ENCODE data around the gene RPL11. TPM values are rescaled to one million over a fixed set of nuclear protein-coding genes. Genes with fewer than 3 reads are reported as not detected.

Gene RPL11
- total RNA-seq, 1 experiment from 2014 or later: 1,205 TPM

DNA sequence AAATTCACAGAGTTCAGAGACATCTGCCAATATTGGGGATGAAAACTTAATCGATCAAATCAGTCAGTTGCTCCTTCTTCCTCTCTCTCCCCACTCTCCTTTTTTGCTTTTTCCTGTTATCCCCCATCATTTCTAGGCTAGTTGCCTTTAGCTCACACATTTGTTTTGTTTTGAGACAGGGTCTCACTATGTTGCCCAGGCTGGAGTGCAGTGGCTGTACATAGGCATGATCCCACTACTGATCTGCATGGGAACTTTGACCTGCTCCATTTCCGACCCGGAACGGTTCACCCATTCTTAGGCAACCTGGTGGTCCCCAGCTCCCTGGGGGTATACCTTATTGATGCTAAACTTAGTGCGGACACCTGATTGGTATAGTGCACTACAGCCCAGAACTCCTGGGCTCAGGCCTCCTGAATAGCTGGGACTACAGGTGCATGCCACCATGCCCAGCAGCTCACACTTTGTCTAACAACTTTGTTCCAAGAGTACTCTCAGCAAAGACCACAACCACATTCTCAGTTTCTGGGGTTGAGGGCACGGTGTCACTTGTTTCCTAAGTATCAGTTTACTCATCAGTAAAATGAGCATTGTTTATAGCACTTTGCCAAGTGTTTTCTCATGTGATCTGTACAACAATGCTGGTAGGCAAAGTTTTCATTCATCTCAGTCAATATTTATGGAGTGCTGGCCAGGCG, 45.0 kb downstream of the RPL11 start:
- no peaks in the 10 kb centered on the region for H4K20me1 ChIP-seq (ENCODE audit: insufficient read depth)
- no peaks in the 10 kb centered on the region for H3K27me3 ChIP-seq (ENCODE audit: insufficient read depth, low read depth)
- H3K9me3 ChIP-seq (ENCODE audit: insufficient read depth, low read depth): no peaks in the 10 kb centered on the region
- no peak overlapping the region for H3K4me3 ChIP-seq
- H3F3A ChIP-seq (ENCODE audit: insufficient read depth, low read depth): peaks cover 1% of the 10 kb centered on the region; the same call in 1 of the 2 replicates
- no peak for DNase-seq
- intact Hi-C loops (cut with micrococcal nuclease; ENCODE audit: unreplicated experiment): no loop called here
- ChIA-PET POLR2A (ENCODE audit: unreplicated experiment) (interaction anchor here (0.6 to 0.7 kb wide), 2 partner anchors 151 to 195 kb away, joined by 4 to 21 read pairs; no protein-coding TSS in a partner anchor), CTCF (no interaction called here)
- no peaks in the 10 kb centered on the region for H3K36me3 ChIP-seq (ENCODE audit: low read depth)
- H2AFZ ChIP-seq: no peak overlapping the region
- no TSS peak for BruUV-seq (replicated peaks)
- no peak overlapping the region for H3K4me2 ChIP-seq
- no peaks in the 10 kb centered on the region for H3K79me2 ChIP-seq (ENCODE audit: low read depth)
- no peak for TF ChIP-seq EZH2 (IDR thresholded peaks at IDR 0.05; ENCODE audit: low read depth)
- TF ChIP-seq, protein P1, sequence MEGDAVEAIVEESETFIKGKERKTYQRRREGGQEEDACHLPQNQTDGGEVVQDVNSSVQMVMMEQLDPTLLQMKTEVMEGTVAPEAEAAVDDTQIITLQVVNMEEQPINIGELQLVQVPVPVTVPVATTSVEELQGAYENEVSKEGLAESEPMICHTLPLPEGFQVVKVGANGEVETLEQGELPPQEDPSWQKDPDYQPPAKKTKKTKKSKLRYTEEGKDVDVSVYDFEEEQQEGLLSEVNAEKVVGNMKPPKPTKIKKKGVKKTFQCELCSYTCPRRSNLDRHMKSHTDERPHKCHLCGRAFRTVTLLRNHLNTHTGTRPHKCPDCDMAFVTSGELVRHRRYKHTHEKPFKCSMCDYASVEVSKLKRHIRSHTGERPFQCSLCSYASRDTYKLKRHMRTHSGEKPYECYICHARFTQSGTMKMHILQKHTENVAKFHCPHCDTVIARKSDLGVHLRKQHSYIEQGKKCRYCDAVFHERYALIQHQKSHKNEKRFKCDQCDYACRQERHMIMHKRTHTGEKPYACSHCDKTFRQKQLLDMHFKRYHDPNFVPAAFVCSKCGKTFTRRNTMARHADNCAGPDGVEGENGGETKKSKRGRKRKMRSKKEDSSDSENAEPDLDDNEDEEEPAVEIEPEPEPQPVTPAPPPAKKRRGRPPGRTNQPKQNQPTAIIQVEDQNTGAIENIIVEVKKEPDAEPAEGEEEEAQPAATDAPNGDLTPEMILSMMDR (conservative IDR thresholded peaks at IDR 0.05): no peak
- no peaks in the 10 kb centered on the region for H3K4me1 ChIP-seq (replicated peaks; ENCODE audit: insufficient read depth)
- H3K9me2 ChIP-seq (ENCODE audit: insufficient read depth): no peaks in the 10 kb centered on the region
- H3K27ac ChIP-seq: no peak overlapping the region

- H3F3A ChIP-seq (ENCODE audit: insufficient read depth, low read depth): peaks cover 15% of the 10 kb centered on the region; the same call in 1 of the 2 replicates
- no peak overlapping the region for H2AFZ ChIP-seq
- peaks cover 11% of the 10 kb centered on the region for H3K4me1 ChIP-seq (replicated peaks; ENCODE audit: insufficient read depth)
- TF ChIP-seq EZH2 (IDR thresholded peaks at IDR 0.05; ENCODE audit: low read depth): no peak
- TF ChIP-seq, protein P1 (conservative IDR thresholded peaks at IDR 0.05): no peak
- H3K9me3 ChIP-seq (ENCODE audit: insufficient read depth, low read depth): no peaks in the 10 kb centered on the region
- BruUV-seq (replicated peaks): no TSS peak
- H3K36me3 ChIP-seq (ENCODE audit: low read depth): no peaks in the 10 kb centered on the region
- CTCF ChIA-PET: no interaction called here
- POLR2A ChIA-PET (ENCODE audit: unreplicated experiment): interaction anchor here (0.6 kb wide), 1 partner anchor 214 kb away, joined by 19 read pairs; no protein-coding TSS in a partner anchor
- H3K79me2 ChIP-seq (ENCODE audit: low read depth): peaks cover 27% of the 10 kb centered on the region
- H3K27me3 ChIP-seq (ENCODE audit: insufficient read depth, low read depth): no peaks in the 10 kb centered on the region
- H3K4me3 ChIP-seq: no peak overlapping the region
- intact Hi-C loops (cut with micrococcal nuclease; ENCODE audit: unreplicated experiment): loop anchor here (5.0 kb wide), 1 partner anchor 49 kb away; the partner anchor contains the start of gene RPL11
- no peaks in the 10 kb centered on the region for H3K9me2 ChIP-seq (ENCODE audit: insufficient read depth)
- H3K27ac ChIP-seq: no peak overlapping the region
- no peak for DNase-seq
- peaks cover 19% of the 10 kb centered on the region for H4K20me1 ChIP-seq (ENCODE audit: insufficient read depth)
- H3K4me2 ChIP-seq: no peak overlapping the region
These were observed 50.0 kb downstream of the RPL11 start for GRCh38 chr1:23741609-23742008.

DNA sequence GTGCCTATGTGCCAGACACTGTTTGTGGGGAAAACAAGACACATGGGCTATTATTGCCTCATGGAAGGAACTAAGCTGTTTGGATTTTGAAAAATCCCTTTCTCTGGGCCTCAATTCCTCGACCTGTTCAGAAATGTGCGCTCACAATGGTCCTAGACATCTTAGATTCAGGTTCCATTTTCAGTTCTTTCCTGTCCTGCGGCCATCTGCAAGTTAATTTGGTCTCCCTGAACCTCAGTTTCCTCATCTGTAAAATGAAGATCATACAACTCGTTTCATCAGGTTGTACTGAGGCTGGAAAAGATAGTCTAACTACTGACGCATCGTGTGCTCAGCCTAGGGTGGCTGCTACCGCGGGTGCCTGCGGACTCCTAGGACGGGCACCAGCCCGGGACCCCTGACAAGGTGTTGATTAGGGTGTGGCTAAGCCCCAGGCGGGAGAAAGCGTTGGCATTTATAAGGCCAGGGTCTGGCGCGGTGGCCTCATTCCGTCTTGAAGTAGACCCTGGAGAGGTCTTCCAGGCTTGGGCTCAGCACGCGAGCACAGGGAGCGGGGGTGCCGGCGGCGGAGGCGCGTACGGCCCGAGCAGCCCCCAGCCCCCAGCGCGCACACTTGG, 51.2 kb downstream of the RPL11 start:
- Histone ChIP-seq H4K20me1 (ENCODE audit: insufficient read depth) (peaks cover 21% of the 10 kb centered on the region), H2AFZ (peak overlapping the region; percentile 89), H3K9me3 (ENCODE audit: insufficient read depth, low read depth) (no peaks in the 10 kb centered on the region), H3K27me3 (ENCODE audit: insufficient read depth, low read depth) (no peaks in the 10 kb centered on the region), H3K4me3 (peak overlapping the region; percentile 66), H3K79me2 (ENCODE audit: low read depth) (peaks cover 39% of the 10 kb centered on the region), H3K4me2 (peak overlapping the region; percentile 95), H3K27ac (peak overlapping the region; percentile 29; the same call in 1 of the 2 replicates), H3K9me2 (ENCODE audit: insufficient read depth) (no peaks in the 10 kb centered on the region), H3K4me1 (replicated peaks; ENCODE audit: insufficient read depth) (peaks cover 11% of the 10 kb centered on the region), H3K36me3 (ENCODE audit: low read depth) (no peaks in the 10 kb centered on the region), H3F3A (ENCODE audit: insufficient read depth, low read depth) (peaks cover 15% of the 10 kb centered on the region; the same call in 1 of the 2 replicates)
- CTCF ChIA-PET: no interaction called here
- TF ChIP-seq EZH2 (IDR thresholded peaks at IDR 0.05; ENCODE audit: low read depth): no peak
- TF ChIP-seq, protein P1 (conservative IDR thresholded peaks at IDR 0.05): no peak
- intact Hi-C loops (cut with micrococcal nuclease; ENCODE audit: unreplicated experiment): loop anchor here (5.0 kb wide), 1 partner anchor 50 kb away; the partner anchor contains the start of gene RPL11
- POLR2A ChIA-PET (ENCODE audit: unreplicated experiment): interaction anchor here (0.7 kb wide), 2 partner anchors 50 to 1690 kb away, joined by 3 read pairs; no protein-coding TSS in a partner anchor
- DNase-seq: peak in 1 of 2 experiments; percentile 25
- TSS peak; percentile 79 for BruUV-seq (replicated peaks)
